CD8-positive, alpha-beta memory T cell (primary cell): Measurements from ENCODE around the gene VAMP2. TPM values are rescaled to one million over a fixed set of nuclear protein-coding genes. Genes with fewer than 3 reads are reported as not detected.

Source experiments
- CTCF ChIA-PET: fragments of 350-600 bp; sonication (Branson Sonifier 250); formaldehyde crosslinking; loops from one replicate; lab custom pipeline; 2021; ENCODE audit warnings: antibody characterized with exemption; lab: Charles Lee
- POLR2A ChIA-PET: fragments of 350-600 bp; sonication (Branson Sonifier 250); formaldehyde crosslinking; loops from one replicate; lab custom pipeline; 2021; ENCODE audit warnings: antibody characterized with exemption; lab: Charles Lee
- DNase-seq, 5 donors: peaks; one replicate each; pipeline versions ENCODE4 v3.0.0 to v3.0.0-alpha.2; 2020 to 2022; ENCODE audit warnings: mixed read lengths in 1 of 5
- H3K27ac ChIP-seq: one replicate; pipeline ENCODE4 v1.7.0; 2013; ENCODE audit warnings: low read depth, mild to moderate bottlenecking, low read length, moderate library complexity
- H3K27me3 ChIP-seq: 2 replicates; pipeline ENCODE4 v1.7.0; 2013; ENCODE audit warnings: low read length, mild to moderate bottlenecking; ENCODE audit not compliant: insufficient read depth, poor library complexity, severe bottlenecking
- H3K36me3 ChIP-seq: 2 replicates; pipeline ENCODE4 v1.7.0; 2013; ENCODE audit warnings: mild to moderate bottlenecking, low read length, moderate library complexity; ENCODE audit not compliant: insufficient read depth
- H3K4me1 ChIP-seq: 2 replicates; pipeline ENCODE4 v1.7.0; 2013; ENCODE audit warnings: mild to moderate bottlenecking, low read length, moderate library complexity; ENCODE audit not compliant: insufficient read depth
- H3K4me3 ChIP-seq: 2 replicates; pipeline ENCODE4 v1.7.0; 2013; ENCODE audit warnings: mild to moderate bottlenecking, low read length
- H3K9me3 ChIP-seq: 2 replicates; pipeline ENCODE4 v1.7.0; 2013; ENCODE audit warnings: mild to moderate bottlenecking, low read length
- H3K27ac Mint-ChIP-seq, 8 donors: one replicate each; pipeline ENCODE4 v1.8.0; 2020 to 2021; ENCODE audit warnings: mixed read lengths in 8 of 8, mild to moderate bottlenecking in 6 of 8, inconsistent platforms in 3 of 8, moderate library complexity in 3 of 8
- H3K27me3 Mint-ChIP-seq, 2 donors: one replicate each; pipeline ENCODE4 v1.8.0; 2020 to 2021; ENCODE audit warnings: mixed read lengths in 2 of 2, mild to moderate bottlenecking in 1 of 2, moderate library complexity in 1 of 2
- H3K36me3 Mint-ChIP-seq, 3 donors: one replicate each; pipeline ENCODE4 v1.8.0; 2020 to 2021; ENCODE audit warnings: mixed read lengths in 3 of 3, inconsistent platforms in 1 of 3, mild to moderate bottlenecking in 1 of 3
- H3K4me1 Mint-ChIP-seq, 3 donors: one replicate each; pipeline ENCODE4 v1.8.0; 2020 to 2021; ENCODE audit warnings: mixed read lengths in 3 of 3, inconsistent platforms in 1 of 3, mild to moderate bottlenecking in 1 of 3
- H3K4me3 Mint-ChIP-seq, 7 donors: one replicate each; pipeline ENCODE4 v1.8.0; 2020 to 2021; ENCODE audit warnings: mixed read lengths in 7 of 7, mild to moderate bottlenecking in 6 of 7, moderate library complexity in 4 of 7, inconsistent platforms in 2 of 7
- H3K9me3 Mint-ChIP-seq, 5 donors: one replicate each; pipeline ENCODE4 v1.8.0; 2020 to 2022; ENCODE audit warnings: mixed read lengths in 5 of 5, mild to moderate bottlenecking in 3 of 5, moderate library complexity in 2 of 5, inconsistent platforms in 1 of 5
- polyA plus RNA-seq: library from polyadenylated mRNA; unstranded; fragments of 300-500 nt; fragmentation: Illumina TruSeq; gene quantifications from one replicate; pipeline ENCODE4 v1.2.3, GENCODE V29; 2021
- total RNA-seq, 2 experiments: library from RNA; stranded (reverse); gene quantifications; one replicate each; pipeline ENCODE4 v1.2.3, GENCODE V29; 2021

Gene VAMP2
- total and polyA plus RNA-seq, 3 experiments from 2014 or later = 38.3 to 98.3 (median 41.0) TPM

DNA sequence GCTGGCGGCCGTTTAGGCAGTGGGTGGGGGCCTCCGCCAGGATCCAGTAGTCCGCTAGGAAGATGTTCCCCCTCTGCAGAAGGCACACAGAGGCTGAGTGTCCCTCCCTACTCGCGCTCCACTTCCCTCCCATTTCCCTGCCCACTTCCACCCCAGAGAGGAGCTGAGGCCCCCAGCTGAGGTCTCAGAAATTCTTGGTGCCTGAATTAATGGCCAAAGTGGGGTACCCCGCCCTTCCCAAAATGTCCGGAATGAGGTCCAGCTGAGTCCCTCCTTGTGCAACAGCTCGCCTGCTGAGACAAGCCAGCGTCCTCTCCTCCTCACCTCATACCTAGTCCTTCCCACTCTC lies 52.3 kb downstream of the VAMP2 start:
- CTCF ChIA-PET = interaction anchor here (0.9 to 7.1 kb wide), 25 partner anchors 9 to 265 kb away, joined by 3 to 97 read pairs (median 7); partner anchors contain the start of genes ALOX12B, ALOXE3, HES7 and SLC25A35
- H3K27me3 Mint-ChIP-seq = peaks cover 28 to 39% of the 10 kb centered on the region in 2 donors
- DNase-seq = no peak
- Histone ChIP-seq H3K27ac (no peak overlapping the region), H3K27me3 (peaks cover 28% of the 10 kb centered on the region), H3K9me3 (no peaks in the 10 kb centered on the region), H3K4me3 (peak overlapping the region; percentile 65), H3K36me3 (no peaks in the 10 kb centered on the region), H3K4me1 (no peaks in the 10 kb centered on the region)
- no peaks in the 10 kb centered on the region for H3K36me3 Mint-ChIP-seq
- peaks cover 0 to 5% (median 2%) of the 10 kb centered on the region in 3 donors for H3K4me1 Mint-ChIP-seq
- POLR2A ChIA-PET = interaction anchor here (1.1 to 2.0 kb wide), 3 partner anchors 9 to 50 kb away, joined by 3 to 8 read pairs (median 6); no protein-coding TSS in a partner anchor
- no peaks in the 10 kb centered on the region for H3K9me3 Mint-ChIP-seq
- H3K27ac Mint-ChIP-seq = peak overlapping the region in 1 of 8 donors; percentile 23
- peak overlapping the region in 4 of 7 donors; percentile 41 to 66 (median 52) for H3K4me3 Mint-ChIP-seq

DNA sequence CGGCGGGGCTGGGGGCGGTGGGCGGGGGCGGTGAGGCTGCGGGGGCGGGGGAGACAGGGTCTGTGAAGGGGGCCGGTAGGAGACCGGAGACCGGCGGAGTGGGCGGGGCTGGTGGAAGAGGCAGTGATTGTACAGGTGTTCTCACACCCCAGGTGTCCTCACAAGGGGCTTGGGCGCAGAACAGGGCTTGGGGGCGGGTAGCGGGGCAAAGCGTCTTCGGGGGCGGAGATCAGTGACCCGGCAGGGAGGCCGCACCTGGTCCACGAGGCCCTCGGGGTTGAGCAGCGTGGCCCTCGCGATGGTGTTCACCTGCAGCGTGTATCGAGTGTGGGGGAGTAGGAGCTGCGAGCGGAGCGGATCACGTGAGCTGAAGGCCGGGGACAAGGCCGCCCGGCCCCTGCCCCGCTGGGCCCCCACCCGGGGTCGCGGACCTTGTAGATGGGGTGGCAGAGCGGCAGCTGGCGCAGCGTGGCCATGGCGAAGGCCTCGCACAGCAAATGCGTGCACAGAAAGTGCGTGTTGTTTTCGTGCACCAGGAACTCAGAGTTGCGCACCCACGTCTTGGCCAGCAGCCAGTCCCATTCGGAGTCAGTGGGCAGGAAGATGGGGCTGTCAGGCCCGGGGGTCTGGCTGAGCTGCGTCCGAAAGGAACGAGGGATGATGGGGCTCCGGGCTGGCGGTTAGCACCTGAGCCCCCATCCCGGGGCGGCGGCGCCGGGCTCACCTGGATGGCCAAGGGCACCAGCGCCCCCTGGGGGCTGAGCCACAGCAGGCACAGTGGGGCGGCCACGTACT lies 52.9 kb downstream of the VAMP2 start:
- Mint-ChIP-seq H3K27me3 (peaks cover 27 to 33% of the 10 kb centered on the region in 2 donors), H3K9me3 (no peaks in the 10 kb centered on the region), H3K4me3 (peak overlapping the region in 5 of 7 donors; percentile 66 to 72 (median 69)), H3K27ac (peak overlapping the region in 1 of 8 donors; percentile 23), H3K36me3 (no peaks in the 10 kb centered on the region), H3K4me1 (peaks cover 0 to 5% (median 2%) of the 10 kb centered on the region in 3 donors)
- Histone ChIP-seq H3K9me3 (no peaks in the 10 kb centered on the region), H3K27ac (no peak overlapping the region), H3K4me3 (peak overlapping the region; percentile 65), H3K4me1 (no peaks in the 10 kb centered on the region), H3K36me3 (no peaks in the 10 kb centered on the region), H3K27me3 (peaks cover 27% of the 10 kb centered on the region)
- peak; percentile 74 to 86 (median 76) for DNase-seq
- CTCF ChIA-PET = interaction anchor here (0.7 to 7.1 kb wide), 29 partner anchors 9 to 265 kb away, joined by 3 to 97 read pairs (median 6); partner anchors contain the start of genes ALOX12B, ALOXE3, HES7 and SLC25A35
- POLR2A ChIA-PET = interaction anchor here (1.1 to 2.0 kb wide), 3 partner anchors 10 to 50 kb away, joined by 3 to 8 read pairs (median 6); no protein-coding TSS in a partner anchor

Other genes with a start within 250 kb of the VAMP2 start
- gene RNF227, start 246.7 kb downstream of the VAMP2 start, total RNA-seq = 1 to 10 TPM; 4.4 to 4.8 TPM
- gene RNF227, start 246.7 kb downstream of the VAMP2 start, polyA plus RNA-seq = 3.3 TPM
- 1 to 10 TPM; 5.6 to 6.7 TPM for gene KCNAB3, start 233.1 kb downstream of the VAMP2 start, total RNA-seq
- gene KCNAB3, start 233.1 kb downstream of the VAMP2 start, polyA plus RNA-seq = not detected
- 100 to 1,000 TPM; 158 TPM for gene TRAPPC1, start 231.0 kb downstream of the VAMP2 start, total RNA-seq
- 272 TPM for gene TRAPPC1, start 231.0 kb downstream of the VAMP2 start, polyA plus RNA-seq
- 10 to 100 TPM; 44.3 to 46.8 TPM for gene CNTROB, start 230.7 kb downstream of the VAMP2 start, total RNA-seq
- 12.0 TPM for gene CNTROB, start 230.7 kb downstream of the VAMP2 start, polyA plus RNA-seq
- not detected for gene GUCY2D, start 160.3 kb downstream of the VAMP2 start, total RNA-seq
- 0.22 TPM for gene GUCY2D, start 160.3 kb downstream of the VAMP2 start, polyA plus RNA-seq
- not detected for gene ALOX15B, start 123.9 kb downstream of the VAMP2 start, total RNA-seq
- not detected for gene ALOX15B, start 123.9 kb downstream of the VAMP2 start, polyA plus RNA-seq
- gene ALOX12B, start 75.2 kb downstream of the VAMP2 start, total RNA-seq = 1 to 10 TPM; 1.3 to 1.9 TPM
- not detected for gene ALOX12B, start 75.2 kb downstream of the VAMP2 start, polyA plus RNA-seq
- gene ALOXE3, start 44.4 kb downstream of the VAMP2 start, total RNA-seq = not detected
- gene ALOXE3, start 44.4 kb downstream of the VAMP2 start, polyA plus RNA-seq = not detected
- 1 to 10 TPM; 1.6 to 1.8 TPM for gene HES7, start 38.8 kb downstream of the VAMP2 start, total RNA-seq
- gene HES7, start 38.8 kb downstream of the VAMP2 start, polyA plus RNA-seq = not detected
- 10 to 100 TPM; 26.5 to 35.8 TPM for gene PER1, start 10.5 kb downstream of the VAMP2 start, total RNA-seq
- 12.1 TPM for gene PER1, start 10.5 kb downstream of the VAMP2 start, polyA plus RNA-seq
- 10 to 100 TPM; 21.3 to 22.4 TPM for gene TMEM107, start 13.4 kb upstream of the VAMP2 start, total RNA-seq
- 50.7 TPM for gene TMEM107, start 13.4 kb upstream of the VAMP2 start, polyA plus RNA-seq
- gene BORCS6, start 27.2 kb upstream of the VAMP2 start, total RNA-seq = 1 to 10 TPM; 8.1 to 8.8 TPM
- 30.0 TPM for gene BORCS6, start 27.2 kb upstream of the VAMP2 start, polyA plus RNA-seq
- 10 to 100 TPM; 88.1 to 94.4 TPM for gene AURKB, start 47.6 kb upstream of the VAMP2 start, total RNA-seq
- gene AURKB, start 47.6 kb upstream of the VAMP2 start, polyA plus RNA-seq = 0.63 TPM
- 10 to 100 TPM; 69.2 to 70.2 TPM for gene CTC1, start 85.1 kb upstream of the VAMP2 start, total RNA-seq
- 36.8 TPM for gene CTC1, start 85.1 kb upstream of the VAMP2 start, polyA plus RNA-seq
- 100 to 1,000 TPM; 167 to 168 TPM for gene PFAS, start 86.3 kb upstream of the VAMP2 start, total RNA-seq
- 17.7 TPM for gene PFAS, start 86.3 kb upstream of the VAMP2 start, polyA plus RNA-seq
- 10 to 100 TPM; 66.2 to 71.1 TPM for gene RANGRF, start 125.7 kb upstream of the VAMP2 start, total RNA-seq
- gene RANGRF, start 125.7 kb upstream of the VAMP2 start, polyA plus RNA-seq = 81.7 TPM
- gene SLC25A35, start 132.5 kb upstream of the VAMP2 start, total RNA-seq = 1 to 10 TPM; 2.8 to 3.7 TPM
- gene SLC25A35, start 132.5 kb upstream of the VAMP2 start, polyA plus RNA-seq = 1.7 TPM
- not detected for gene ARHGEF15, start 147.3 kb upstream of the VAMP2 start, total RNA-seq
- not detected for gene ARHGEF15, start 147.3 kb upstream of the VAMP2 start, polyA plus RNA-seq
- not detected for gene ODF4, start 176.9 kb upstream of the VAMP2 start, total RNA-seq
- gene ODF4, start 176.9 kb upstream of the VAMP2 start, polyA plus RNA-seq = not detected
- 1,000 to 10,000 TPM; 2,453 to 2,522 TPM for gene RPL26, start 220.2 kb upstream of the VAMP2 start, total RNA-seq
- 1,507 TPM for gene RPL26, start 220.2 kb upstream of the VAMP2 start, polyA plus RNA-seq
- gene RNF222, start 234.9 kb upstream of the VAMP2 start, total RNA-seq = not detected
- gene RNF222, start 234.9 kb upstream of the VAMP2 start, polyA plus RNA-seq = 0.18 TPM